ENCODE measurements around the gene DCC.

DCC gene

DNA sequence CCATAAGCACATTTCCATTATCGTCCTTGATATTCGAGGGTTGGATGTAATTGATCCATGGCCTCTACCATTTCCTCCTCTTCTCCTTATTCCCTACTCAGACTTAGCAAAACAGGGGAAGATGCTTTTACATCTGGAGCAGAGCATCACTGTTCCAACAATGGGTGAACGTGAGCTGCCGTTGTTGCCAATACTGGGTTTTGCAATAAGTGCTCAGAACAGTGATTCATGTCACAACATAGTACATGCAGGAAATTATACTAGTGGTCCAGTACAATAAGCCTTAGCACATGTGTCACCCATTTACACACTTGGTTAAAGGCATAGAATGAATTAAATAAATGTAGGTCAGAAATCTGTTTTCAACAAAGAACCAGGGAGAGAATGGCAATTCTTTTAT lies 112.4 kb downstream of the DCC start:
- H3K4me3 ChIP-seq (replicated peaks; ENCODE audit: low read depth, low read length) = no peak overlapping the region
- TF ChIP-seq CTCF (IDR thresholded peaks at IDR 0.05; ENCODE audit: low read length, missing control alignments) = no peak
- DNase-seq (ENCODE audit: low read depth) = no peak

GRCh38 chr18:52459890-52460289 lies 119.9 kb downstream of the DCC start:
- TF ChIP-seq CTCF (IDR thresholded peaks at IDR 0.05; ENCODE audit: low read length, missing control alignments) = no peak
- DNase-seq (ENCODE audit: low read depth) = no peak
- H3K4me3 ChIP-seq (replicated peaks; ENCODE audit: low read depth, low read length) = no peak overlapping the region

DNA sequence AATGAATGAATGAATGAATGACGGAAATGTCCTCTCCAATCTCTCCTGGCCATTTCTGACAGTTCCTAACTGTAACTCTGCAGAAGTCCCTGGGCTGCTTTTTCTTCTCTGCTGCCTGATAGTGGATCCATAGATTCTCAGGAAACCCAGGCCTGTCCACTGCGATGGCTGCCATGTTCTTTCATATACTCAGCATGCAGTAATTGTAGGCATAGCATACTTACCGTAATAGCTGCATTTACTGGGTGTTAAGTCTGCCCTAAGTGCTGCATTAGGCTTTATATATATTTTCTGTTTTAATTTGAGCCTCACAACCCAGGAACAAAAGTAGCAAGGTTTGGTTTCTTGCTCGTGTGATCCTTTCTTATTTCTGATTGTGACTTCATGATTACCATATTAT lies 122.9 kb downstream of the DCC start:
- no peak for DNase-seq (ENCODE audit: low read depth)
- no peak overlapping the region for H3K4me3 ChIP-seq (replicated peaks; ENCODE audit: low read depth, low read length)
- TF ChIP-seq CTCF (IDR thresholded peaks at IDR 0.05; ENCODE audit: low read length, missing control alignments) = no peak

DNA sequence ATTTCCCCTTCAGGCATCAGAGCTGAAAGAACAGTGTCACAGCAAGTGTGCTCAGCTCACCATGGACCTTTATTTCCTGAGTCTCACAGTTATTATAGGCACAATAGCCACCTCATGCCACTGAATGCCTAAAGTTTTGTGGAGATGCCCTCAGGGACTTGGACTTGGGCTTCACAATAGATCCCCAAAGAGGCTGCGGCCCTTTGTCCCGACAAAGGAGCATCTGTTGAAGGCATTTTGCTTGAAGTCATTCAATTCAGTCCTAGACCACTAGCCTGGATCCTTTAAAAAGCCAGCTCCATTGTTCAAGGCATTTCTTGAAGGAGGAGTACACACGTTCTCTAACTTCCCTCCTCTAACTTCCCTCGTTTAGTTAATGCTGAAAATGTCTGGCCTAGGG lies 125.4 kb downstream of the DCC start:
- DNase-seq (ENCODE audit: low read depth) = no peak
- no peak for TF ChIP-seq CTCF (IDR thresholded peaks at IDR 0.05; ENCODE audit: low read length, missing control alignments)
- H3K4me3 ChIP-seq (replicated peaks; ENCODE audit: low read depth, low read length) = no peak overlapping the region

GRCh38 chr18:52468496-52468895 lies 128.5 kb downstream of the DCC start:
- DNase-seq (ENCODE audit: low read depth) = no peak
- TF ChIP-seq CTCF (IDR thresholded peaks at IDR 0.05; ENCODE audit: low read length, missing control alignments) = no peak
- no peak overlapping the region for H3K4me3 ChIP-seq (replicated peaks; ENCODE audit: low read depth, low read length)

- DNase-seq (ENCODE audit: low read depth) = no peak
These were observed 135.3 kb downstream of the DCC start for GRCh38 chr18:52475325-52475724.

More at GRCh38 chr18:52475325-52475724, 135.3 kb downstream of the DCC start:
- H3K4me3 ChIP-seq (replicated peaks; ENCODE audit: low read depth, low read length) = no peak overlapping the region
- TF ChIP-seq CTCF (IDR thresholded peaks at IDR 0.05; ENCODE audit: low read length, missing control alignments) = no peak
